OCI-M2 (cell line): ENCODE results near the gene LMF1.
"Not testable (repeated sequence)": the region's sequence is repeated elsewhere in the genome, so short reads cannot be mapped to it uniquely, and the experiment has no call there.

Source experiments
- DNase-seq: peaks from one replicate; lab custom pipeline; 2025; ENCODE audit not compliant: unreplicated experiment; lab: John Stamatoyannopoulos, UW

Gene LMF1

DNA sequence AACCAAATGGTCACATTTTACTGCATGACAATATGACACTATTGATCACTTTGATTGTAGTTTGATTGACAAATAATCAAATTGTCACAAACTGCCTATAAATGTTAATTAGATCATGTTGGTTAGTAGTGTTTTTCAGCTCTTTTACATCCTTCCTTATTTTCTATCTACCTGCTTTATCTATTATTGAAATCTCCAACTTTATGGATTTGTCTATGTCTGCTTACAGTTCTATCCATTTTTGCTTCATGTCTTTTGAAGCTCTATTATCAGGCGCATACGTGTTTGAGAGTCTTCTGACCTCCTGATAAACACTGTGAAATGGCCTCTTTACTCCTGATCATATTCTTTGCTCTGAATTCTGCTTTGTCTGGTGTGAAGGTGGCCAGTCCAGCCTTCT is 87.0 kb downstream of the LMF1 start:
- DNase-seq = no peak

DNA sequence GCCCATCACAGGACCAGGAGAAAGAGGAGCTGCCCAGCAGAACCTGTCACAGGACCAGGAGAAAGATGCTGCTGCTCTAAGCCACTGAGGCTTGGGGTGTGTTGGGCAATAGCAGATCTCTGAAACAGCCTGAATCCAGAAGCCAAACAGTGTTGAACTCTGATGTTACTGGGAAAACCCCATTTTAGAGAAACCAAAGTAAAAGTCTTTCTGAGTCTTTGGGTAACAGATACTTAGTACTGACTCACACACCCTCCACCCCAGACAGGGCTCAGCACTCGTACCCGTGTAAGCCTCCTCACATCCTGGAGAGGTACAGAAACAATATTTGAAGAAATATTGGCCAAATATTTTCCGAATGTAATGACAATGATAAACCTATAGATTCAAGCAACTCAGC is 87.4 kb downstream of the LMF1 start:
- DNase-seq = no peak

DNA sequence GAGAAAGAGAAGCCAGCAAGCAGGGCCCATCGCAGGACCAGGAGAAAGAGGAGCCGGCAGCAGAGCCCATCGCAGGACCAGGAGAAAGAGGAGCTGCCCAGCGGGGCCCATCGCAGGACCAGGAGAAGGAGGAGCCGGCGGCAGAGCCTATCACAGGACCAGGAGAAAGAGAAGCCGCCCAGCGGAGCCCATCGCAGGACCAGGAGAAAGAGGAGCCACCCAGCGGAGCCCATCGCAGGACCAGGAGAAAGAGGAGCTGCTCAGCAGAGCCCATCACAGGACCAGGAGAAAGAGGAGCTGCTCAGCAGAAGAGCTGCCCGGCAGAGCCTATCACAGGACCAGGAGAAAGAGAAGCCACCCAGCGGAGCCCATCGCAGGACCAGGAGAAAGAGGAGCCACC is 88.1 kb downstream of the LMF1 start:
- DNase-seq = not testable (repeated sequence)

DNA sequence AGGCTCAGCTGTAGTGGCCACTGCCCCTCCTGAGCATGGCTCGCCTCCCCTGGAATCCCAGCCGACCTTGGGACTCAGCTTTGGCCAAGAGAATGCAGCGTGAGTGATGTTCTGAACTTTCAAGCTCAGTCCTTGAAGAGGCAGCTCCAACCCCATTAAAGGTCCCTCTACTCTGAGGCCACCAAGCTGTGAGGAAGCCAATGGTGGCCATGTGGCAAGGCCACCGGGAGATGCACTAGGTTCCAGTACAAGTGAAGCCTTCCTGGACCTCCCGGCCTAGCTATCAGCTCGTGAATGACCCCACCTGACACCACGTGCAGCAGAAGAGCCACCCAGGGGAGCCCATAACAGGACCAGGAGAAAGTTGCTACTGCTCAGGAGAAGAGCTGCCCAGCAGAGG is 88.5 kb downstream of the LMF1 start:
- no peak for DNase-seq

DNA sequence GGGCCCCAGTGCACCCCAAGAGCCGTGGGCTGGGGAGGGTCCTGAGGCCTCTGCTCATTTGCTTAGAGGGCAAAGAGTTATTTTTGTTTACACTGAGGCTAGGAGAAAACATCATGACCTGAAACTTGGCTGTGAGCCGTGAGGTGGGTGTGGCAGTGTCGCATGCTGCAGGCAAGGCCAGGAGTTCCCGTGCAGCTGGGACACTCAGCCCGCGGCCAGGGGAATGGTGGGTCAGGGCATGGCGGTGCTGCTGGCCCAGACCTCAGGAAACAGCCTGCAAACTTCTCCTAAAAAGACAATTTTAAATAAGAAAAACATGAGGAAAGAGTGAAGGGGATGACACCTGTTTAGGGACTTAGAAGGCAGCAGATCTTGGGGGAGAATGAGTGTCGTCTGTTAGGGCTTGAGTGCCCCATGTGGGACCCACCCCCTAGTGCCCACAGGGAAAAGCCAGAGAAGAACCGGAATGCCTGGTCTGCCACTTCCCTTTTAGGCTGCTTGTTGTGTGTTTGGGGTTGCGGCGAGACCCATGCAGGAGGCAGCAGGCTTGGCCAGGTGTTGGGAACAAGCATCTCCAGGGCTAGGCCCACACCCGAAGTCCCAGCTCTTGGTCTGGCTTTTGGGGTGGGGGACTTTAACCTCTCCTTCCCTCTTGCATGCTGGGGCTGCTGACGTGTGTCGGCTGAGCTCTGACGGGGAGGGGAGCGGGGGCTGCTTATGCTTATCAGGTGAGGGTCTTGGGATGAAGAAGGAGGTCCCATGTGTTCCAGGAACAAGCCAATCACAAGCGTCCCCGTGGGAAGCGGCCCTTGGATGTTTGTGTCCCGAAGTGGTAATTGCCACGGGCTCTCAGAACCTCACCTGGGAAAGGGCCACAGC is 89.3 kb downstream of the LMF1 start:
- no peak for DNase-seq

DNA sequence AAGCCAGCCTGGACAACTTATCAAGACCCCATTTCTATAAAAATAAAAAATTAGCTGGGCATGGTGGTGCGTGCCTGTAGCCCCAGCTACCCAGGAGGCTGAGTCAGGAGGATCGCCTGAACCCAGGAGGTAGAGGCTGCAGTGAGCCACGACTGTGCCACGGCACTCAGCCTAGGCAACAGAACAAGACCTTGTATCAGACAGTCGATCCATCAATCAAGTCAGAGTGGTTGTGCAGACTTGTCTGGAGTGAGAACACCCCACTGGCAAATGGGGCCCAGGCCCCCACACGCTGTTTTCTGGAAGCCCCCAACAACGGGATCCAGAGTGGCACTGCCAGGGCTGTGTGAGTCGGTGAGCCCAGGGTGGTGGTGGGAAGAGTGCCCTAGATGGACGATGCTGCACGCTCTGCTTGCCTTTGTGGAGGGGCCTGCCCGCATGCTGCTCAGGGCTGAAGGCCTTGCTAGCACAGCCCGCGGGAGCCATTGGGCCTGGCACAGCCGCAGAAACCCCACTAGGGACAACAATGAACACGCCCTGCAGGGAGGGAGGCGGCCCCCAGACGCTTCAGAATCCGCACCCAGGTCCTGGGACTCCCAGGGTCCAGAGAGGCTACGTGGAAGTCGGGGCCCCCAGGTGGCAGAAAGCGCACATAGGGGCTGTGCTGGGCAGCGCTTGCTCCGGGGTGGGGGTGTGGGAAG is 90.2 kb downstream of the LMF1 start:
- no peak for DNase-seq

DNA sequence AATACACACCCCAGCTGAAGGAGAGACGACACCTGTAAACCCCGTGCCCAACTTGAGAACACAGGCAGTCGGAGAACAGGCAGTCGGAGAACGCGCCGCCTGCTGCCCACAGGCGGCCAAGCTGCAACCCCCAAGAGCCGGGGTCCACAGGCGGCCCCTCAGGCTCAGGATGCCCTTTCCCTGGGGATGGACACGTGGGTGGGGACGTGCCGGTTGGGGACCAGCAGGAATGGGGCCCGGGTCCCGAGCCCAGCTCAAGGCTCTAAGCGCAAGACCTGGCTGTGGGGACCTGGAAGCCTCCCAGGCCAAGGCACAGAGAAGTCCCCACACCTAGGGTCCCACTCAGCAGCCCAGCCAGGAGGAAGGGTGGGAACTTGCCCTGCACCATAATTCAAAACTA is 90.8 kb downstream of the LMF1 start:
- no peak for DNase-seq

DNA sequence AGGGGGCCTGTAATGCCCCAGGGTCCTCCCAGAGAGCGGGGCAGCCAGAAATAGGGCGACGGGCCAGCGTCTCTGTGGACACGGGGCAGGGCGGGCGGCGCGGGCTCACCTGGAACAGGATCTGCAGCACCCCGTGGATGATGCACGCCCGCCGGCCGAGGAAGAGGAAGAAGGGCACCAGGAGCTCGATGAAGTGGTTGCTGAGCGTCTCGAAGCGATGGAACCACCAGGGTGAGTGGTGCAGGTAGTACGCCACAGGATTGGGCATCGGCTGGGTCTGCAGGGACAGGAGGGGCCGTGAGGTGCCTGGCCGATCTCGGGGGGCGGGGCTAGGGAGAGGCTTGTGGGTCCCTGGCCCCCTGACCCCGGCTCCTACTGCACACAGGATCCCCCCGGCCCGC is 91.3 kb downstream of the LMF1 start:
- no peak for DNase-seq

DNA sequence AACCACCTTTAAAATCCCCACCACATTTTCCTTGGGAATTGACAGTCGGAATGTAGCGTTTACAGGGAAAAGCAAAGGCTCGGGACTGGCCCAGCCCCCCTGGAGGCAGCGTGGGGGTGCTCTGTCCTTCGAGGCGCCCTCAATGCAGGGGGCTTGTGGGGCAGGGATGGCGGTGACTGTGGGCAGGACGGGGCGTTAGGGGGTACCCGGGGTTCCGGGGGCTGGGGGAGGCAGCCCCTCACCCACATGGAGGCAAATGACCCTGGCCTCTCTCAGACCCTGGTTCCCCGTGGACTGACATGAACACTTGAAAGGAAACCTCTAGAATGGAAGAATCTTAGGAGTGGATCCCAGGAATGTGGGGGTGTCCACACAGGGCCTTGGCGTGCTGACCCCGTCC is 91.9 kb downstream of the LMF1 start:
- no peak for DNase-seq

DNA sequence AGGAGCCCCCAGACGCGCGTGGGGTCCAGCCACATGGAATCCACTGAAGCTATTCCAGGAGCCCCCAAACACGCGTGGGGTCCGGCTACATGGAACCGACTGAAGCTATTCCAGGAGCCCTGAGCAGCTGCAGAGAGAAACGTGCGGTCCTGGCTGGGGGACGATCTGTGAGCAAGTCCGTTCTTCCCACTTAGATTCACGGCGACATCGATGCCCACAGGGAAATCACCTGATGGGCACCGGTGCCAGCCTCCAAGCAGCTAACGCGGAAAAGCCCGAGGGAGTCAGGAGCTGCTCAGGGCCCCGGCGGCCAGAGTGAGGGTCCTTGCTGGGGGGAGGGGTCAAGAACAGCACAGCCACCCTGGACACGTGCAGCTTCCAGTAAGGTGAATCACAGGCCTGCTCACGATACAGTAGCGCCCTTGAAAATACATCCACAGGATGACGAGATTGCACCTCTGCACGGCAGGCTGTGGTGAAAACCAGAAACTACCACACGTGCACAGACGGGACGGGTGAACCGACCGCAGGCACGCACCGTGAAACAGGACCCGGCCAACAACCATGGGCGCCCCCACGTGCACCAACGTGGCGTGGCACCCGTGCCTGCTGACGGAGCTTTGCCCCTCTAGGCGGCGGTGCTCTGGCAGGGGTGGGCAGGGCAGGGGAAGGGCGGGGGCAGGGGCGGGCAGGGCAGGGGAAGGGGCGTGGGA is 92.6 kb downstream of the LMF1 start:
- DNase-seq = no peak

DNA sequence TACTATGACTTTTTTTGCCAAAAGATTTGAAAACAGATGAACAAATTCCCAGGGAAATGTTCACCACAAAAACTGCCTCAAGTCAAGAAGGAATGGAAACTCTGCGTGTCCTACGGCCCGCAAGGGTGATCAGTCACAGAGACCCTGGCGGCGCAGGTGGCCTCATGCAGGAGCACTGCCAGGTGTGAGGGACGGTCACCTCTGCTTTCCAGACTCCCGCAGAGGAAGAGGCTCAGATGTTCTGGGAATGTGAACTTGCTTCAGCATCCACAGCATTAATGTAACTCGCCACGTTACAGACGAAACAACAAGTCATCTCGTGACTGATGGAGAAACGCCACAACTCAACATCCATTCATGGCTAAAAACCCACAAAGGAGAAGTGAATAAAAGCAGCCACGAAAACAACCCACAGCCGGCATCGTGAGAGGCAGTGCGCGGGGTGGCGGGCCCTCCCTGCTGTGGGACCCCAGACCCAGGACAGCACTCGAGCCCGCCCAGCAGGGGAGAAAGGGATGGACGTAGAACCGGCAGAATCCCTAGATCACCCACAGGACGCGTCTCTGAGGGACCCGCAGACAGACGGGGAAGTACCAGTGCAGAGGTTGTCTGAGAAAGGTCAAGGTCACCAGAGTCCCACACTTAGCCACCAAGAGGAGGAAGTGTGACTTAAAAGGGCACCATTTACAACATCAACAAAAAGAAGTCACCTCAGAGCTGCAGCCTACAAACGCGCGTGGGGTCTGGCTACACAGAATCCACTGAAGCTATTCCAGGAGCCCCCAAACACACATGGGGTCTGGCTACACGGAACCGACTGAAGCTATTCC is 93.3 kb downstream of the LMF1 start:
- DNase-seq = no peak

DNA sequence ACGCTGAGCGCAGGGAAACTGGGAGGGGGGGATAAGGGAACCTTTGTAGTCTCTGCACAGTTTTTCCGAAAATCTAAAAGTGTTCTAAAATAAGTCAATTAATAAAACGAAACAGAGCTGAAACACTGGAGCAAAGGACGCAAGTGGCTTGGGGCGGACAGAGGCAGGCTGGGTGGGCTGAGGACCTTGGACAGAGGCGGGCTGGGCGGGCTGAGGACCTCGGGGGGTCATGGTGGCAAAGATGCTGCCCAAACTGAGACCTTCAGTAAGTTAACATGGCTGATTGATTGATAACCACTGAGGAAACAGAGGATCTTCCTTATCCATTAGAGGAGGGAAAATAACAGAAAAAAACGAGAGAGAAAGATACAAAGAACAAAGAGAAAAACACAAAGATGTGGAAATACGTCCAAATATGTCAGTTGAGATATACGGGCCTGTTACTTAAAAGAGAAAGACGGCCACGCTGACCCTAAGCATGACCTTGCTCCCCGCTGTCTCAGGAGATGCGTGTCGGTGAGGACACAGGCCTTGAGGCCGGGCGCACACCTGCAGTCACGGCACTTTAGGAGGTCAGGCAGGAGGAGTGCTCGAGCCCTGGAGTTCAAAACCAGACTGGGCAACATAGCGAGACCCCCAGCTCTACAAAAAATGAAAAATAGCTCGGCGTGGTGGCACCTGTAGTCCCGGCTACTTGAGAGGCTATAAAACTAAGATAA is 94.1 kb downstream of the LMF1 start:
- no peak for DNase-seq

DNA sequence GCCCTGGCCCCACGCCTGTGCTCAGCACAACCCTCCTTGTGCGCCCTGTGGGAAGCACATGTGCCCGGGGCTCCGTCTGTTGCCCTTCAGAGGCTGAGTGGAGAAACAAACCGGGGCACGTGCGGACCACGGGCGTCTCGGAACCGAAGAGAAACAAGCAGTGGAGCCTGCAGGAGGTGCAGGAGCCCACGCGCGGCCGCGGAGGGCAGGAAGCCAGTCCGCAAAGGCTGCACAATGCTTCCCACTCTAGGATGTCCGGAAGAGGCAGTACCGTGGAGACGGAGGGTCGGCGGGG is 94.8 kb downstream of the LMF1 start:
- no peak for DNase-seq

DNA sequence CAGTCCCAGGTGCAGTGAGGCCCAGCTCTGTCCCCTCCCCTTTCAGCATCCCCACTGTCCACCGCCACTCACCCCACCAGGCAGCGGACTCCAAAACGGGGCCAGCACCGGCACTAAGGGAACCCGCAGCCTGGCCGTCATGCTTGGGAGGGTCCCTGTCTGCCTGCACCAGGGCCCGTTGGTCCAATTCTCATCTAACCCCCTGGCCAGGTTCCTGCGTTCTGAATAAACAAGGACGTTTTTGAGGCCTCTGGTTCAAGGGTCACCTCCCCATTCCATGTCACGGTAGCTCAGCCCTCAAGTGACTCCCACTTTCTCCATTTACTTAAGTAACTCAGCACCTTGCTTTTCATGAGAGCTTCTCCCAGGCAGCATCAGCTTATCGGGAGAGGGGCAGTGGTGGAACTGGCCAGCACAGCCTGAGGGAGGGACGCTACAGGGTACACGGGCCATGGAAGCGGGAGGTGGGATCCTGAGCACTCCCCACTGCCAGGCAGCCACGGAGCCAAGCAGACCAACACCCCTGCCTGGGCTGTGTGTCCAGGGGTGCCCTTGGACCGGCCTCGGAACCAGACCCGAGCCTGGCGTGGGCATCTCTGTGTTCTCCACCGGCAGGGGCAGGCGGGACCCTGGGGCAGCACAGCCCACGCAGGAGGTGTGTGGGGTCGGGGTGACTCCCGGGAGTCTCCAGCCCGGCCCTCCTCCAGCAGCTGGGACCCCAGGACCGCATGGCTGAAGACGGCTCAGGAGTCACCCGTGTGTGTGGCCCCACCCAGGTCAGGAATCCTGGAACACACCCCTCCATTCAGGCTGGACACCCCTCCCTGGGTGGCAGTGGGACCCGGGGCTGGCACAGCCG is 95.4 kb downstream of the LMF1 start:
- no peak for DNase-seq

DNA sequence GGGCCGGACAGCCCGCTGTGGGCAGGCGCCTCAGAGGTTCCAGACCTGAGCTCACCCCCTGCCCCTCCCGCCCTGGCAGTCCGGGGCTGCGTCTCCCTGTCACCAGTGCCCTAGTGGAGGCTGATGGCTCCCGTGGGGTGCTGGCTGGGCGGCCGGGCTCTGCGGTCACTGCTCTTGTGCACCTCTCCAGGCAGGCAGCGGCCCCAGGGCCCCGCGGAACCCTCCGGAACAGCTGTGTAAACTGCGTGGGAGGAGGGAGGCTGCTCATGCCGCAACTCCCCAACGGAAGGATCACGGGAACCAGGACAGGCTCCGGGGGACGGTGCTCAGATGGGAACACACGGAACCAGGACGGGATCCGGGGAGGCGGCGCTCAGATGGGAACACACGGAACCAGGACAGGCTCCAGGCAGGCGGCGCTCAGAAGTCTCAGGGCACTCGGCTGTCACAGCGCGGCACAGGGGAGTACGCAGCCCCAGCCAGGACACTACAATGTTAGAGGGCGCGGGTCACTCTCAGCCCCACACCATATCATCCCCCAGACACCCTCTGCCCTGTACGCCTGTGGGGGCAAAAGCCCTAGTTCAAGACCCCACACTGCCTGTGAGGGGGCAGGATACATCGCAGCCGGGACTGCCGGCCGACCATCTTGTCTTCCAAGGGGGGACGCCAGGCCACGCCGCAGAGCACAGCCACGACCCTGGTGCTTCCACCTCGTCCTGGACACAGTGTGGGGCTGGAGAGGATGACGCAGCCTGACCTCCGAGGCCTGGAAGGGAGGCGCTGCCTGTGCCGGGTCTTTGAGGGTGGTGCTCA is 96.2 kb downstream of the LMF1 start:
- no peak for DNase-seq

DNA sequence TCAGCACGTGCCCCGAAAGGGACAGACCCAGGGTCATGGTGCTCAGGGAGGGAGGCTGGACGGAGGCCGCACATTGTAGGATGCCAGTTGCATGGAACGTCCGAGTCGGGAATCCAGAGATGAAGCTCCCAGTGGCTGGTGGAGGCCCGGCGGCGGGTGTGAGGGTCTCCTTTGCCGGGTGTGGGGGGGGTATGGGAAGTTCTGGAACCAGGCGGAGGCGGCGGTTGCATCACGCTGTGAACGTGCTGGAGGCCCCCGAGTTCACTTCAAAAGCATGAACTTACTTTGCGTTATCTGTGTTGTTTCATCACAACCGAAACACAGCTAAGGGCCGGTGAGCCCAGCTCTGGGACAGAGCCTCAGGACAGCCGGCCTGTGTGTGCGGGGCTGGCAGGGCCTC is 96.9 kb downstream of the LMF1 start:
- no peak for DNase-seq

DNA sequence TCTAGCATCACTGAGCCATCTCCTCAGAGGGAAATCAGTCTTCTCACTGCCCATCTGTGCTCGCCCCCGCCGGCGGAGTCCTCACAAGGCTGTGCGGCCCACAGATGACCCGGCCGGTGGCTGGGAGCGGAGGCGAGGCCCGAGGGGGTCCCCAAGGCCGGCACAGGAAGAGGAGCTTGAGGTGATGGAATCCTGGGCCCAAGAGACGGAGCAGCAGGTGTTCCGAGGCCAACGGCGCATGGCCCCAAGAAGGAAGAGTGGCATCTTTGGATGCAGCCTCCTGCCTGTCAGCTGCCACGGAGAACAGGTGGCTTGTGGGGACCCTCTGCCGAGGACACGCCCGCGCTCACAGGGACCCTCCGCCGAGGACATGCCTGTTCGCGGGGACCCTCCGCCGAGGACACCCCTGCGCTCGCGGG is 97.5 kb downstream of the LMF1 start:
- DNase-seq = no peak

DNA sequence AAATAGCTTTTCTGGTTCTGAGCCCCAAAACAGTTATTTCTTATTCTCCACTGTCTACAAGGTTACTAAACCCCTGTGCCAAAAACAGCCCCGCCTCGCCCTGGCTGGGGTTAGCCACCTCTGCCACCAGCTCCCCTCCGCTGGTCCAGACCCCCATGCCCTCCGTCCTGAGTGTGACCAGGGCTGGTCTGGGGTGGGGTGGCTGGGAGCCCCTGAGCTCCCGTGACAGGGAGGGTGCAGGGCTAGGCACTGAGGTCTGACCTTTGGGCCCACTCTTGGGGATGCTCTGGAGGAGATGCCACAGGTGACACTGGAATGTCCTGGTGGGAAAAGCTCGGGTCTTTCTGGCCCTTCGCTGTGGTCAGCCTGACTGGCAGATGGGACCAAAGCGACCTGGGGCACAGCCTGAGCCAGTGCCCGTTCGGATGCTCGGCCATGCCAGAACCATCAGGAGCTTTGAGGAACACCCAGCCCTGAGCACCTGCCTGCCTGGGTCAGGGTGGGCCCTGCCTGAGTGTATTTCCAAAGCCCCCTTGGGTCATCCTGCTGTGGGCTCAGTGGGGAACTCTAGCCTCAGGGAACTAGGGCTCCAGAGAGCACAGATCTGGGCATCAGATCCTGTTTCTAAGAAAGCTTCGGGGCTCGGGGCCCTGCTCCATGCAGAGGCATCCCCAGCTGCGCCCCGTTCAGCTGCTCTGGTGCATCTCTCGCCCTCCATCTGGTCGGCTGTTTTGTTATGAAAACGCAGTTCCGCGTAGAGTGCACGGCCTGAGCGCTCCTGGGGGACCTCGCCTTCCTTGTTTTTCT is 98.1 kb downstream of the LMF1 start:
- no peak for DNase-seq
